GM23248 (cell line): ENCODE measurements around the gene EEF2K. TPM values are rescaled to one million over a fixed set of nuclear protein-coding genes. Genes with fewer than 3 reads are reported as not detected.

Source experiments
- DNase-seq: peaks from one replicate; pipeline ENCODE4 v3.0.0-alpha.2; 2015
- H2AFZ ChIP-seq: fragments of 200-600 bp; sonication (generic); 2 replicates; pipeline ENCODE4 v1.6.1; 2016; ENCODE audit warnings: antibody characterized with exemption
- H3F3A ChIP-seq: fragments of 200-600 bp; sonication (generic); 2 replicates; pipeline ENCODE4 v1.6.1; 2016; ENCODE audit warnings: mild to moderate bottlenecking, antibody characterized with exemption, mixed run types; ENCODE audit not compliant: insufficient read depth
- H3K27ac ChIP-seq: fragments of 200-600 bp; sonication (generic); 2 replicates; pipeline ENCODE4 v1.5.1; 2016; ENCODE audit warnings: mild to moderate bottlenecking
- H3K27me3 ChIP-seq: fragments of 200-600 bp; sonication (generic); replicated peaks from 2 replicates; pipeline ENCODE4 v1.6.1; 2016; ENCODE audit warnings: mild to moderate bottlenecking; ENCODE audit not compliant: insufficient read depth
- H3K36me3 ChIP-seq: fragments of 200-600 bp; sonication (generic); 2 replicates; pipeline ENCODE4 v1.6.1; 2016; ENCODE audit warnings: low read depth, mild to moderate bottlenecking
- H3K4me1 ChIP-seq: fragments of 200-600 bp; sonication (generic); 2 replicates; pipeline ENCODE4 v1.6.1; 2016; ENCODE audit warnings: mild to moderate bottlenecking; ENCODE audit not compliant: insufficient read depth
- H3K4me2 ChIP-seq: fragments of 200-600 bp; sonication (generic); one replicate; pipeline ENCODE4 v1.6.1; 2016; ENCODE audit warnings: mild to moderate bottlenecking; ENCODE audit not compliant: unreplicated experiment
- H3K4me3 ChIP-seq: fragments of 200-600 bp; sonication (generic); 2 replicates; pipeline ENCODE4 v1.5.1; 2016; ENCODE audit warnings: mild to moderate bottlenecking
- H3K79me2 ChIP-seq: fragments of 200-600 bp; sonication (generic); 2 replicates; pipeline ENCODE4 v1.6.1; 2016; ENCODE audit warnings: mild to moderate bottlenecking; ENCODE audit not compliant: insufficient read depth
- H3K9ac ChIP-seq: fragments of 200-600 bp; sonication (generic); 2 replicates; pipeline ENCODE4 v1.6.1; 2016; ENCODE audit warnings: mild to moderate bottlenecking
- H3K9me2 ChIP-seq: fragments of 200-600 bp; sonication (generic); 2 replicates; pipeline ENCODE4 v1.6.1; 2016; ENCODE audit warnings: mixed run types, mild to moderate bottlenecking, moderate library complexity; ENCODE audit not compliant: insufficient read depth
- H3K9me3 ChIP-seq: fragments of 200-600 bp; sonication (generic); one replicate; pipeline ENCODE4 v1.6.1; 2017; ENCODE audit warnings: low read depth
- H4K20me1 ChIP-seq: fragments of 200-600 bp; sonication (generic); 2 replicates; pipeline ENCODE4 v1.6.0; 2016; ENCODE audit not compliant: insufficient read depth
- EZH2 ChIP-seq: fragments of 200-600 bp; sonication (generic); IDR thresholded peaks from 2 replicates; pipeline ENCODE4 v1.6.1; 2018; ENCODE audit warnings: antibody characterized with exemption, mild to moderate bottlenecking; ENCODE audit not compliant: insufficient read depth, poor library complexity, severe bottlenecking
- EZH2phosphoT487 ChIP-seq: fragments of 200-600 bp; sonication (generic); IDR thresholded peaks from 2 replicates; pipeline ENCODE4 v1.6.1; 2018; ENCODE audit warnings: antibody characterized with exemption, moderate library complexity, mild to moderate bottlenecking, low read depth; ENCODE audit not compliant: insufficient read depth
- WGBS, 2 experiments: methylation state at CpG; one replicate each; pipeline ENCODE4 v1.1.6; 2015 to 2017; ENCODE audit warnings: low lambda C conversion rate in 2 of 2, low coverage in 1 of 2; ENCODE audit errors: missing lambda C conversion rate in 2 of 2; 5-methylcytosine and 5-hydroxymethylcytosine counted together
- in situ Hi-C: fragments of 300-500 bp; cut with MboI; formaldehyde crosslinking; loops from 2 replicates; pipeline ENCODE4 v1.15.0; 2020
- polyA plus RNA-seq: library from polyadenylated mRNA; unstranded; fragments of >200 nt; fragmentation: Nextera tagmentation; extraction: Ambion mirVana; gene quantifications from 2 replicates; pipeline ENCODE4 v1.2.1, GENCODE V29; 2016
- total RNA-seq: library from RNA; depleted of rRNA; stranded (reverse); fragments of >200 nt; shearing (Covaris generic); gene quantifications from 2 replicates; pipeline ENCODE4 v1.2.3, GENCODE V29; 2014

Gene EEF2K
- total and polyA plus RNA-seq, 2 experiments from 2014 or later, result 8.7 to 16.6 TPM

- H3K9me2 ChIP-seq, result no peaks in the 10 kb centered on the region
- in situ Hi-C loops, result no loop called here
- no peaks in the 10 kb centered on the region for H3K4me1 ChIP-seq
- no peak for DNase-seq
- no peaks in the 10 kb centered on the region; the same call in 1 of the 2 replicates for H3K27me3 ChIP-seq
- no peak overlapping the region for H3K27ac ChIP-seq
- no peaks in the 10 kb centered on the region for H3F3A ChIP-seq
- no peaks in the 10 kb centered on the region for H3K36me3 ChIP-seq
- no peak for TF ChIP-seq EZH2
- no peak for TF ChIP-seq EZH2phosphoT487
- H3K79me2 ChIP-seq, result no peaks in the 10 kb centered on the region
- no peak overlapping the region for H3K9ac ChIP-seq
- WGBS, 2 experiments, result 58 to 64% methylated on average over 9 of the region's 9 CpGs
- no peak overlapping the region for H3K4me2 ChIP-seq
- H3K9me3 ChIP-seq, result no peaks in the 10 kb centered on the region
- no peak overlapping the region for H3K4me3 ChIP-seq
- H4K20me1 ChIP-seq, result no peaks in the 10 kb centered on the region
- H2AFZ ChIP-seq, result no peak overlapping the region
Measured at GRCh38 chr16:22174642-22175041, 31.4 kb upstream of the EEF2K start.

GRCh38 chr16:22177968-22178930 is 27.8 kb upstream of the EEF2K start:
- no peaks in the 10 kb centered on the region for H3K9me2 ChIP-seq
- 61 to 69% methylated on average over 18 of the region's 18 CpGs for WGBS, 2 experiments
- in situ Hi-C loops, result no loop called here

GRCh38 chr16:22181426-22181825 is 24.7 kb upstream of the EEF2K start:
- Histone ChIP-seq H3K4me2 (no peak overlapping the region), H3K9me3 (no peaks in the 10 kb centered on the region), H3K27ac (no peak overlapping the region), H3K36me3 (no peaks in the 10 kb centered on the region), H3K4me1 (no peaks in the 10 kb centered on the region), H3K79me2 (no peaks in the 10 kb centered on the region), H3K27me3 (no peaks in the 10 kb centered on the region; the same call in 1 of the 2 replicates), H3F3A (no peaks in the 10 kb centered on the region), H3K9me2 (no peaks in the 10 kb centered on the region), H4K20me1 (no peaks in the 10 kb centered on the region), H3K9ac (no peak overlapping the region), H3K4me3 (no peak overlapping the region), H2AFZ (no peak overlapping the region)
- in situ Hi-C loops, result loop anchor here (5.0 kb wide), 1 partner anchor 179 kb away; the partner anchor contains the start of gene PDZD9
- TF ChIP-seq EZH2phosphoT487 (no peak), EZH2 (no peak)
- WGBS, 2 experiments, result 64 to 75% methylated on average over 8 to 11 of the region's 11 CpGs
- no peak for DNase-seq

More at GRCh38 chr16:22177968-22178930, 27.8 kb upstream of the EEF2K start:
- H3K27me3 ChIP-seq, result no peaks in the 10 kb centered on the region; the same call in 1 of the 2 replicates
- H4K20me1 ChIP-seq, result no peaks in the 10 kb centered on the region
- H3K36me3 ChIP-seq, result no peaks in the 10 kb centered on the region
- H3K4me3 ChIP-seq, result no peak overlapping the region
- no peak overlapping the region for H3K9ac ChIP-seq
- no peaks in the 10 kb centered on the region for H3F3A ChIP-seq
- H3K27ac ChIP-seq, result no peak overlapping the region
- H3K79me2 ChIP-seq, result no peaks in the 10 kb centered on the region
- no peak overlapping the region for H3K4me2 ChIP-seq
- H3K4me1 ChIP-seq, result no peaks in the 10 kb centered on the region
- no peaks in the 10 kb centered on the region for H3K9me3 ChIP-seq
- DNase-seq, result no peak
- no peak overlapping the region for H2AFZ ChIP-seq
- TF ChIP-seq EZH2phosphoT487 (no peak), EZH2 (no peak)

- Histone ChIP-seq H3K79me2 (no peaks in the 10 kb centered on the region), H3K4me2 (no peak overlapping the region), H3K36me3 (no peaks in the 10 kb centered on the region), H3K9me3 (no peaks in the 10 kb centered on the region), H3K4me3 (no peak overlapping the region), H3K9me2 (no peaks in the 10 kb centered on the region), H2AFZ (no peak overlapping the region), H3F3A (no peaks in the 10 kb centered on the region), H3K9ac (no peak overlapping the region), H3K27ac (no peak overlapping the region), H3K4me1 (no peaks in the 10 kb centered on the region), H4K20me1 (no peaks in the 10 kb centered on the region), H3K27me3 (no peaks in the 10 kb centered on the region; the same call in 1 of the 2 replicates)
- 50 to 57% methylated on average over 7 of the region's 7 CpGs for WGBS, 2 experiments
- DNase-seq, result no peak
- in situ Hi-C loops, result loop anchor here (5.0 kb wide), 1 partner anchor 180 kb away; the partner anchor contains the start of gene PDZD9
- no peak for TF ChIP-seq EZH2phosphoT487
- TF ChIP-seq EZH2, result no peak
Measured at GRCh38 chr16:22181843-22182242, 24.2 kb upstream of the EEF2K start.
